ENCODE results near the gene LXN. TPM values are rescaled to one million over a fixed set of nuclear protein-coding genes. Genes with fewer than 3 reads are reported as not detected.

The LXN gene
- total RNA-seq, 2 experiments from 2014 or later: 4.8 to 9.0 TPM

- intact Hi-C loops (cut with micrococcal nuclease; ENCODE audit: unreplicated experiment): no loop called here
These were observed 3.9 kb downstream of the LXN start for GRCh38 chr3:158668506-158668905.

DNA sequence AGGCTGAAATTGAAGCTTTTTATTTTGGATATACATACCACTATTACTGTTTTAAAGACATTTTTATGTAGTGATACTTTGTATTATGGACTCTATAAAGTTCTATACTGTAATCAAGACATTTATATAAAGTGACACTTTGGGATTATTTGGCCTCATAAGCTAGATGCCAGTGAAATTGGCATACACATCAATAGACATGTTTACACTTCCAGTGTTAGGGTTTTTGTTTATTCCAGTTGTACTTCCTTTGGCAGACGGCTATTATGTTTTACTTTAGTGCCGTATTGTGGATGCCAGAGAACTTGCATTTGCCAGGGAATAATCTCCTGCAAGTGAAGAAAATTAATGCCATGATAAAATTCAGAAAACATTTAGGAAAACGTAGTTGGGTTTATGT lies 6.0 kb downstream of the LXN start:
- no peak overlapping the region for H3K4me3 ChIP-seq (ENCODE audit: low read depth, low read length, poor library complexity, severe bottlenecking)
- ChIA-PET POLR2A (interaction anchor here (0.7 kb wide), 1 partner anchor 137 kb away, joined by 3 read pairs; no protein-coding TSS in a partner anchor), CTCF (ENCODE audit: unreplicated experiment) (no interaction called here)
- peaks cover 95% of the 10 kb centered on the region for H3K36me3 ChIP-seq (ENCODE audit: insufficient read depth, low read length)
- H3K27ac ChIP-seq (ENCODE audit: low read depth, low read length, poor library complexity, severe bottlenecking): no peak overlapping the region
- no peaks in the 10 kb centered on the region for H3K9me3 ChIP-seq (ENCODE audit: low read length)
- peaks cover 3% of the 10 kb centered on the region; the same call in 1 of the 2 replicates for H3K79me2 ChIP-seq (ENCODE audit: insufficient read depth, low read depth, low read length)
- 0 out of 2 replicates have a peak, but pooled peaks cover 5% of the 10 kb centered on the region for H4K20me1 ChIP-seq (ENCODE audit: insufficient read depth, low read length)
- peaks cover 7% of the 10 kb centered on the region for H3K4me1 ChIP-seq (ENCODE audit: insufficient read depth, low read length, poor library complexity, severe bottlenecking)
- no peak for DNase-seq (ENCODE audit: low spot score)
- BruUV-seq (replicated peaks): no TSS peak
- H2AFZ ChIP-seq (ENCODE audit: low read length): no peak overlapping the region
- no peak overlapping the region for H3K4me2 ChIP-seq (ENCODE audit: low read length)
- intact Hi-C loops (cut with micrococcal nuclease; ENCODE audit: unreplicated experiment): no loop called here
- TF ChIP-seq, protein P1, sequence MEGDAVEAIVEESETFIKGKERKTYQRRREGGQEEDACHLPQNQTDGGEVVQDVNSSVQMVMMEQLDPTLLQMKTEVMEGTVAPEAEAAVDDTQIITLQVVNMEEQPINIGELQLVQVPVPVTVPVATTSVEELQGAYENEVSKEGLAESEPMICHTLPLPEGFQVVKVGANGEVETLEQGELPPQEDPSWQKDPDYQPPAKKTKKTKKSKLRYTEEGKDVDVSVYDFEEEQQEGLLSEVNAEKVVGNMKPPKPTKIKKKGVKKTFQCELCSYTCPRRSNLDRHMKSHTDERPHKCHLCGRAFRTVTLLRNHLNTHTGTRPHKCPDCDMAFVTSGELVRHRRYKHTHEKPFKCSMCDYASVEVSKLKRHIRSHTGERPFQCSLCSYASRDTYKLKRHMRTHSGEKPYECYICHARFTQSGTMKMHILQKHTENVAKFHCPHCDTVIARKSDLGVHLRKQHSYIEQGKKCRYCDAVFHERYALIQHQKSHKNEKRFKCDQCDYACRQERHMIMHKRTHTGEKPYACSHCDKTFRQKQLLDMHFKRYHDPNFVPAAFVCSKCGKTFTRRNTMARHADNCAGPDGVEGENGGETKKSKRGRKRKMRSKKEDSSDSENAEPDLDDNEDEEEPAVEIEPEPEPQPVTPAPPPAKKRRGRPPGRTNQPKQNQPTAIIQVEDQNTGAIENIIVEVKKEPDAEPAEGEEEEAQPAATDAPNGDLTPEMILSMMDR (conservative IDR thresholded peaks at IDR 0.05; ENCODE audit: low read length): no peak
- no peak for TF ChIP-seq EZH2phosphoT487 (IDR thresholded peaks at IDR 0.05; ENCODE audit: borderline replicate concordance, low read depth, low read length)
- H3K9me2 ChIP-seq (ENCODE audit: insufficient read depth, low read length): no peaks in the 10 kb centered on the region

More at GRCh38 chr3:158668506-158668905, 3.9 kb downstream of the LXN start:
- Histone ChIP-seq H3K9me3 (ENCODE audit: low read length) (no peaks in the 10 kb centered on the region), H3K4me1 (ENCODE audit: insufficient read depth, low read length, poor library complexity, severe bottlenecking) (peaks cover 7% of the 10 kb centered on the region), H3K4me3 (ENCODE audit: low read depth, low read length, poor library complexity, severe bottlenecking) (no peak overlapping the region), H3K9me2 (ENCODE audit: insufficient read depth, low read length) (no peaks in the 10 kb centered on the region), H4K20me1 (ENCODE audit: insufficient read depth, low read length) (0 out of 2 replicates have a peak, but pooled peaks cover 4% of the 10 kb centered on the region), H2AFZ (ENCODE audit: low read length) (no peak overlapping the region), H3K4me2 (ENCODE audit: low read length) (no peak overlapping the region), H3K79me2 (ENCODE audit: insufficient read depth, low read depth, low read length) (no peaks in the 10 kb centered on the region; the same call in 1 of the 2 replicates), H3K27ac (ENCODE audit: low read depth, low read length, poor library complexity, severe bottlenecking) (no peak overlapping the region), H3K36me3 (ENCODE audit: insufficient read depth, low read length) (peaks cover 86% of the 10 kb centered on the region)
- ChIA-PET POLR2A (no interaction called here), CTCF (ENCODE audit: unreplicated experiment) (no interaction called here)
- BruUV-seq (replicated peaks): no TSS peak
- TF ChIP-seq EZH2phosphoT487 (IDR thresholded peaks at IDR 0.05; ENCODE audit: borderline replicate concordance, low read depth, low read length): no peak
- TF ChIP-seq, protein P1 (conservative IDR thresholded peaks at IDR 0.05; ENCODE audit: low read length): no peak
- DNase-seq (ENCODE audit: low spot score): no peak

GRCh38 chr3:158663832-158664231 lies 8.6 kb downstream of the LXN start:
- TF ChIP-seq, protein P1 (conservative IDR thresholded peaks at IDR 0.05; ENCODE audit: low read length): no peak
- TF ChIP-seq EZH2phosphoT487 (IDR thresholded peaks at IDR 0.05; ENCODE audit: borderline replicate concordance, low read depth, low read length): no peak
- Histone ChIP-seq H3K79me2 (ENCODE audit: insufficient read depth, low read depth, low read length) (0 out of 2 replicates have a peak, but pooled peaks cover 3% of the 10 kb centered on the region), H3K9me2 (ENCODE audit: insufficient read depth, low read length) (no peaks in the 10 kb centered on the region), H3K27ac (ENCODE audit: low read depth, low read length, poor library complexity, severe bottlenecking) (no peak overlapping the region), H3K36me3 (ENCODE audit: insufficient read depth, low read length) (peaks cover 96% of the 10 kb centered on the region), H2AFZ (ENCODE audit: low read length) (no peak overlapping the region), H3K9me3 (ENCODE audit: low read length) (no peaks in the 10 kb centered on the region), H4K20me1 (ENCODE audit: insufficient read depth, low read length) (0 out of 2 replicates have a peak, but pooled peaks cover 5% of the 10 kb centered on the region), H3K4me1 (ENCODE audit: insufficient read depth, low read length, poor library complexity, severe bottlenecking) (no peaks in the 10 kb centered on the region), H3K4me3 (ENCODE audit: low read depth, low read length, poor library complexity, severe bottlenecking) (no peak overlapping the region), H3K4me2 (ENCODE audit: low read length) (no peak overlapping the region)
- intact Hi-C loops (cut with micrococcal nuclease; ENCODE audit: unreplicated experiment): no loop called here
- BruUV-seq (replicated peaks): TSS peak; percentile 26
- ChIA-PET CTCF (ENCODE audit: unreplicated experiment) (no interaction called here), POLR2A (interaction anchor here (0.5 to 0.6 kb wide), 2 partner anchors 11 to 48 kb away, joined by 3 to 4 read pairs; no protein-coding TSS in a partner anchor)
- no peak for DNase-seq (ENCODE audit: low spot score)

Measured in OCI-LY7 (cell line).